GM18519 (cell line): ENCODE results near the gene PRR5.
"Not testable (repeated sequence)": the region's sequence is repeated elsewhere in the genome, so short reads cannot be mapped to it uniquely, and the experiment has no call there.

Source experiments
- ATAC-seq: cut with Tn5 transposase; IDR thresholded peaks from one replicate; pipeline ENCODE4 v1.9.1; 2021; ENCODE audit warnings: mild to moderate bottlenecking, moderate library complexity; ENCODE audit not compliant: unreplicated experiment, low FRiP score

PRR5 gene

GRCh38 chr22:44732661-44733060, 30.7 kb downstream of the PRR5 start:
- ATAC-seq, result no peak

DNA sequence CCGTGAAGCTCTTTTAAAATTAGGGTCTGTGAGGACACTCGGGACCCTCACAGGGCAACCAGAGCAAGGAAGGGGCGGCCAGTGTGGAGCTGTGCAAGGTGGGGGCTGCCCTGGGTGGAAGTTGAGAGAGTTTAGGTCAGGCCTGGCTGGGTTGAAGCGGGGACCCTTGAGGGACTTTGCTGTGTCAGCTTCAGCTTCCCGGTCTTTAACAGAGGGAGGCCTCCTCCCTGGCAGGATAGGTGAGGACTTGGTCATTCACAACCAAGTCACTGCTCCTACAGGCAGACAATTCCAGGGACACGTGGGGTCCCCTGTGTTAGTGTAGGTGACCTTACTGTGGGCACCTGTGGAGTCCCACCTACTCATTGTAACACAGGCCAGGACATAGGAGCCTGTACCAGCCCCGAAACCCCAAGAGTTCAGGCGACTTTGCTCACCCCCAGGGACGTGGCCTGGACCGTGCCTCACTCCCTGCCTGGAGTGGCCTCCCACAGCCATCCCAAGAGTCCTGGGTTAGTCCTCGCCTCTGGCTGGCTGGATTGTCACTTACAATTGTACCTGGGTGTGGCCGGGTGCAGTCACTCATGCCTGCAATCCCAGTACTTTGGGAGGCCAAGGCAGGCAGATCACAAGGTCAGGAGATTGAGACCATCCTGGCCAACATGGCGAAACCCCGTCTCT, 31.6 kb downstream of the PRR5 start:
- ATAC-seq, result no peak

- no peak for ATAC-seq
Measured at GRCh38 chr22:44734278-44734677, 32.3 kb downstream of the PRR5 start.

- no peak for ATAC-seq
Measured at GRCh38 chr22:44734801-44735517, 33.0 kb downstream of the PRR5 start.

- no peak for ATAC-seq
Measured at GRCh38 chr22:44735518-44736428, 33.8 kb downstream of the PRR5 start.

DNA sequence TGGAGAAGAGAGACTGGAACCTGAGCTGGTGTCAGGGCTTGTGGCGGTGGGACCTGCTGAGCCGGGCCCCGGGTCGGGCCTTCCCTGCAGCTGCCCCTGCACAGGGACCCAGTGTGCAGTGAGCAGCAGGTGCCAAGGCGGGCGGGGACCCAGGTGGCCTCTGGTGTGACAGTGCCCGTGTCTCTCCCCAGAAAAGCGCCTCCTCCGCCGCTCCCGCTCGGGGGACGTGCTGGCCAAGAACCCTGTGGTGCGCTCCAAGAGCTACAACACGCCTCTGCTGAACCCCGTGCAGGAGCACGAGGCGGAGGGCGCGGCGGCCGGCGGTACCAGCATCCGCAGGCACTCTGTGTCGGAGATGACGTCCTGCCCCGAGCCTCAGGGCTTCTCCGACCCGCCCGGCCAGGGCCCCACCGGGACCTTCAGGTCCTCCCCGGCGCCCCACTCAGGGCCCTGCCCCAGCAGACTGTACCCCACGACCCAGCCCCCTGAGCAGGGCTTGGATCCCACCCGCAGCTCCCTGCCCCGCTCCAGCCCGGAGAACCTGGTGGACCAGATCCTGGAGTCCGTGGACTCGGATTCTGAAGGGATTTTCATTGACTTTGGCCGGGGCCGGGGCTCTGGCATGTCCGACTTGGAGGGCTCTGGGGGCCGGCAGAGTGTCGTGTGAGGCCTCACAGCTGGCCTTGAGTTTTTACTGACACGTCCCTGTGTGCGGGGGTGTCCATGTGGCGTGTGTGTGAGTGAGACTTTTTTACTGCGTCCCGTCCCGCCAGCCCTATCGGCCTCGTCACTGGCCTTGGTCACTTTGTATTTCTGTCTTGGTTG, 34.8 kb downstream of the PRR5 start:
- no peak for ATAC-seq

DNA sequence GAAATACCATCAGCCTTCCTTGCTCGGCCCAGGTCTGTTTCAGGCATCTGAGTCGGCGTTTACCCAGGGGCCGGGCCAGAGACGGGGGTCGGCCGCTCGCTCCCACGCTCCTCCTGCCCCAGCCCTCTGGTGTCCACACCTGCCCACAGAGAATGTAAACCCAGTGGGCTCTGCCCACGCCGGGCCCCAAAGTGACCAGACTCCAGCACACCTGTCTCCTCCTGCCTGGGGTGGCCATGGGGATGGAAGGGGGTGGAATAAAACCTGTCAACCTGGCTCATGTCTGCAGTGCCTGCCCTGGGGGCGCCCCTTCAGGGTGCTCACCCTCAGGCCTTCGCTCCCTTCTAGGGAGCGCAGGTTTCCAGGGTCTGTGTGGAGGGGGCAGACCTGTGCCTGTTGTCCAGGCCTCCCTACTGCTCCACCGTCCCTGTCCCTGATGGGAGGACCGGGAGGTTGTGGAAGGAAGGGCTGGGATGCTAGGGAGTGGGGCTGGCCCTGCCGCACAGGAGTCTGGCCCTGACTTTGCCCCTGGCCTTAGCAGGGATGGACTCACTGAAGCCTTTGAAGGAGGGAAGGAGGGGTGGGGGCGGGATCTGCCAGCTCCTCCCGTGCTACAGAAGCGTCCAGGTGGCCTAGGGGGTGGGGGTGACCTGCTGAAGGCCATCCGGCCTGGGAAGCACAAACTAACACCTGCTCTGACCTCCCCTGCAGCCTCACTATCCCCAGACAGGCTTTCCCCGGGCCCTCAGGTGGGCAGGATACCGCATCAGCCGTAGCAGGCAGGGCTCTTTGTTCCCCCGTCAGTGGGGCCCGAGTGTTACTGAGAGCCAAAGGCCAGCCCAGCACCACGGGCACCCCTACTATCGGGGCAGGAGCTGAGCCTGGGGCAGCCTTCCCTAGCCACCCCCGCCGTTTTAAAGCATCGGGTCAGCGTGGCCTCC, 35.7 kb downstream of the PRR5 start:
- no peak for ATAC-seq

GRCh38 chr22:44738347-44738715, 36.3 kb downstream of the PRR5 start:
- ATAC-seq, result no peak

- no peak for ATAC-seq
Measured at GRCh38 chr22:44739024-44739423, 37.0 kb downstream of the PRR5 start.

GRCh38 chr22:44739666-44740065, 37.7 kb downstream of the PRR5 start:
- ATAC-seq, result not testable (repeated sequence)

GRCh38 chr22:44740307-44740706, 38.3 kb downstream of the PRR5 start:
- no peak for ATAC-seq

DNA sequence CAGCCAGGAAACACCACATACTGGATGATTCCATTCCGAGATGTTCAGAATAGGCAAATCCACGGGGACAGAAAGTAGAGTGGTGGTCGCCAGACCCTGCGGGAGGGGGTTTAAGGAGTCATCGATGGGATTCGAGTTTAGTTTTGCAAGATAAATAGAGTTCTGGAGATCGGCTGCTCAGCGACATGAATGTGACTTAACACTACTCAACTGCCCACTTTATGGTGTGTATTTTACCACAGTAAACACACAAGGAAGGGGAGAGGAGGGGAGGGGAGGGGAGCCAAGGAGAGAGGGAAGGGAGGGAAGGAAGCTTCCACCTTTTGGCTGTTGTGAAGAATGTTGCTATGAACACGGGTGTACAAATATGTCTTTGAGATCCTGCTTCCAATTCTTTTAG, 39.9 kb downstream of the PRR5 start:
- ATAC-seq, result no peak

DNA sequence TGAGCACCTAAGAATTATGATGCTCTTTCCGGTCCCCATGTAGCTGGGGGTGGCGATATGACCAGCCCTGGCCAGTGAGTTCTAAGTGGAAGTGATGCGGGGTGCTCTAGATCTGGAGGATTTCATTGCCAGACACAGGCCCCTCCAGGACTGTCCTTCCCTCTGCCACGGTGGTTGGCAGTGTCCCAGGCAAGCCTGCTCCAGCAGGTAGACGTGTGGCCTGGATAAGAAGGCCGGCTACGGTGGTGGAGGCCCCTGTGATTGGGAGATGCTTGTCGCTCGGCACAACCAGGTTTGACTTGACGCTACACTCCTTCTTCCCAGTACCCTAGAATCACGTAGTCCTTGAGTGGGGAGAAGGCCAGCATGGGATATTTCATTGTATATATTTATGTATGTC, 41.2 kb downstream of the PRR5 start:
- ATAC-seq, result no peak

- no peak for ATAC-seq
Measured at GRCh38 chr22:44743804-44744211, 41.8 kb downstream of the PRR5 start.

DNA sequence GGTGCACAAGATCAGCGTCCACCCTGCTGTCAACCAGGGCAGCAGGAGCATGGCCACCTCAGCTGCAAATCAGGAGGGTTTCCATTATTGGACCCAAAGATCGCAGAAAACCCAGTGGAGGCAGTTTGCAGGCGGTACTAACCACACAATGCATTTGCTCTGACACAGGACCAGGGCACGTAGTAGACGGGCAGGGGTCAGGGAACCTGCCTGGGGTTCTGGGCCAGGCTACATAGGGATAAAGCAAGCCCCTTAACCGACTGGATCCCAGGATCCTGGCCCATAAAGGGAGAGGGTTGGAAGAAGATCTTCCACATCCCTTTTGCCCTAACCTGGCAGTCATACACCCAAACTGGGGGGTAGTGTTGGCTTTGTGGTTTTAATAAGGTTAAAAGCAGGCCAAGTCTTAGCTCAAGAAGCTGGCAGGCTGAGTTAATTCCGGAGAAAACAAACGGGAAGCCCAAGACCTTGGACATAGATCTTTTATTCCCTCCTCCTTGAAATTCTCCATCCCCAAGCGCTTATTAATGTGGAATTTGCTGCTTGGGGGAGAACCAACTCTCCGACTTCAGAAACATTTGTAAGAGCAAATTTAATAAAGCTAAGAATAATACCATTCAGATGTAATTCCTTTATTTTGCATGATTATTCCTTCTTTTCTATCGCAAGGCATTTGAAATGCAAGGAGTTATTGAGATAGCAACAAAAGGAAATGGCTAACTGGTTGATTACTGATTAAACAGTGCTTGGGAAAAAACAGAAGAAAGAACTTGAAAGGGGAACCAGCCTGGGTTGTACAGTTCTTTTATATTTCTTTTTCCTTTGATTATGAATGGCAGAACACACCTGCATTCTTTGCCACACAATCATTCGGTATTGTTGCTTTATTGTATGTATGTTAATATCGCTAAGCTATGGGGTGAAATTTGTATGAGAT, 44.1 kb downstream of the PRR5 start:
- ATAC-seq, result no peak

DNA sequence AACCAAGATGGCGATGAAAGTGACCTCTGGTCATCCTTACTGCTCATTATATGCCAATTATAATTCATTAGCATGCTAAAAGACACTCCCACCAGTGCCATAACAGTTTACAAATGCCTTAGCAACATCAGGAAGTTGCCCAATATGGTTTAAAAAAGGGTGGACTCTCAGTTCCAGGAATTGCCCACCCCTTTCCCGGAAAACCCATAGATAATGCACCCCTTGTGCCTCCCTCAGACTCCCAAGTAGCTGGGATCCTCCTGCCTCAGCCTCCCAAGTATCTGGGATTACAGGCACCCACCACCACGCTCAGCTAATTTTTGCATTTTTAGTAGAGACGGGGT, 45.8 kb downstream of the PRR5 start:
- ATAC-seq, result not testable (repeated sequence)

GRCh38 chr22:44748524-44748923, 46.5 kb downstream of the PRR5 start:
- ATAC-seq, result no peak

DNA sequence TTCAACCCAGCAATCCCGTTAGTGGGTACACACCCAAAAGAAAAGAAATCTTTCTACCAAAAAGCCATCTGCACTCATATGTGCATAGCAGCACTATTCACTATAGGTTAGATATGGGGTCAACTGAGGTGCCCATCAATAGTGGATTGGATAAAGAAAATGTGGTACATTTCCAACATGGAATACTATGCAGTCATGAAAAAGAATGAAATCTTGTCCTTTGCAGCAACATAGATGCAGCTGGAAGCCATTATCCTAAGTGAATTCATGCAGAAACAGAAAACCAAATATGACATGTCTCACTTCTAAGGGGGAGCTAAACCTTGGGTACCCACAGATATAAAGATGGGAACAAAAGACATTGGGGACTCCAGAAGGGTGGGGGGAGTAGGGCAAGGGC, 48.5 kb downstream of the PRR5 start:
- ATAC-seq, result no peak
